PFSK-1 (cell line): ENCODE data around the gene BNC2.

ENCODE experiments used
- FOXP2 ChIP-seq: optimal IDR thresholded peaks from 2 replicates; pipeline ENCODE3; 2011; ENCODE audit warnings: borderline replicate concordance, control low read depth, inconsistent platforms; ENCODE audit not compliant: insufficient read depth; ENCODE audit errors: extremely low read length, extremely low read depth
- POLR2AphosphoS5 ChIP-seq: IDR thresholded peaks from 2 replicates; pipeline ENCODE4 v1.6.1; 2012; ENCODE audit warnings: low read depth, mild to moderate bottlenecking, control low read depth, low read length, moderate library complexity
- REST ChIP-seq, 2 experiments: IDR thresholded peaks; 2 replicates each; pipeline versions ENCODE4 v1.6.1 to v1.8.0; 2011 to 2012; ENCODE audit warnings: low read depth in 2 of 2, low read length in 2 of 2, control low read depth in 1 of 2, inconsistent platforms in 1 of 2, mild to moderate bottlenecking in 1 of 2, moderate library complexity in 1 of 2; ENCODE audit not compliant: insufficient read depth in 1 of 2
- SIN3A ChIP-seq: IDR thresholded peaks from 2 replicates; pipeline ENCODE4 v1.6.1; 2012; ENCODE audit warnings: mild to moderate bottlenecking, low read length, moderate library complexity, borderline replicate concordance; ENCODE audit not compliant: insufficient read depth

GRCh38 chr9:16487915-16488314, 382.6 kb downstream of the BNC2 start:
- TF ChIP-seq POLR2AphosphoS5 (no peak), FOXP2 (no peak), SIN3A (no peak), REST (IDR thresholded peaks at IDR 0.05; ENCODE audit: insufficient read depth in 1 of 2, low read depth in 2 of 2, low read length in 2 of 2) (no peak)
